Mesothelial cell of epicardium (in vitro differentiated cells): Measurements from ENCODE around the gene TAGLN2. TPM values are rescaled to one million over a fixed set of nuclear protein-coding genes. Genes with fewer than 3 reads are reported as not detected.

ENCODE experiments used
- DNase-seq, 2 experiments: peaks; one replicate each; pipeline ENCODE4 v3.0.0; 2021; ENCODE audit warnings: low spot score in 2 of 2; ENCODE audit not compliant: unreplicated experiment in 2 of 2
- H3K27ac Mint-ChIP-seq: 2 replicates; pipeline ENCODE4 v1.8.0; 2021; ENCODE audit warnings: mixed read lengths
- H3K27me3 Mint-ChIP-seq: 2 replicates; pipeline ENCODE4 v1.8.0; 2021; ENCODE audit warnings: low read depth, mixed read lengths
- H3K36me3 Mint-ChIP-seq: 2 replicates; pipeline ENCODE4 v1.8.0; 2021; ENCODE audit warnings: mixed read lengths
- H3K4me1 Mint-ChIP-seq: 2 replicates; pipeline ENCODE4 v1.8.0; 2021; ENCODE audit warnings: mixed read lengths
- H3K4me3 Mint-ChIP-seq: 2 replicates; pipeline ENCODE4 v1.8.0; 2021; ENCODE audit warnings: mild to moderate bottlenecking, moderate library complexity, mixed read lengths
- H3K9me3 Mint-ChIP-seq: 2 replicates; pipeline ENCODE4 v1.8.0; 2021; ENCODE audit warnings: mixed read lengths
- total RNA-seq: library from RNA; stranded (reverse); gene quantifications from 3 replicates; pipeline ENCODE4 v1.2.1, GENCODE V29; 2021
- TF ChIP-seq, protein P1 (sequence below): fragments of 200-600 bp; sonication (generic); IDR thresholded peaks from one replicate; pipeline ENCODE4 v1.5.0; 2021; ENCODE audit warnings: antibody characterized with exemption; ENCODE audit not compliant: unreplicated experiment

TAGLN2 gene
- total RNA-seq, 1 donor from 2014 or later, result 41.6 TPM

DNA sequence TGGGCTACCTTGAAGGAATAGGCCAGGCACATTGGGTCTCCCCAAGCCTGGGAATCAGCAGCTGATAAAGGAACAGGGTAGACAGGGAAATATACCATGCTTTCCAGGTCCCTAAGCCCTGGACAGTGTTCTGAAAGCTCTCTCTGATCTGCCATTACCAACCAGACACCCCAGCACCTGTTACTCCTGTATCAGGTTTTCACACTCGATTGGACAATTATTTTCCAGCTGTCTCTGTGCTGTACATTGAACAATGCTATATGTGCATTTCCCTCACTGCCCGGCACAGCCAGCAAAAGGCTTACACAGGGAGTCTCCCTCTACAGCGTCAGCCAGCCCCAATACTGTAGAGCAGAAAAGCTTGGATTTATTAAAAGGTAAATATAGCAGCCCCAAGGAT, 30.0 kb downstream of the TAGLN2 start:
- Mint-ChIP-seq H3K27me3 (peaks cover 2% of the 10 kb centered on the region), H3K36me3 (no peaks in the 10 kb centered on the region), H3K4me3 (no peak overlapping the region), H3K4me1 (peaks cover 19% of the 10 kb centered on the region), H3K9me3 (no peaks in the 10 kb centered on the region), H3K27ac (no peak overlapping the region)
- DNase-seq, result no peak
- TF ChIP-seq, protein P1, sequence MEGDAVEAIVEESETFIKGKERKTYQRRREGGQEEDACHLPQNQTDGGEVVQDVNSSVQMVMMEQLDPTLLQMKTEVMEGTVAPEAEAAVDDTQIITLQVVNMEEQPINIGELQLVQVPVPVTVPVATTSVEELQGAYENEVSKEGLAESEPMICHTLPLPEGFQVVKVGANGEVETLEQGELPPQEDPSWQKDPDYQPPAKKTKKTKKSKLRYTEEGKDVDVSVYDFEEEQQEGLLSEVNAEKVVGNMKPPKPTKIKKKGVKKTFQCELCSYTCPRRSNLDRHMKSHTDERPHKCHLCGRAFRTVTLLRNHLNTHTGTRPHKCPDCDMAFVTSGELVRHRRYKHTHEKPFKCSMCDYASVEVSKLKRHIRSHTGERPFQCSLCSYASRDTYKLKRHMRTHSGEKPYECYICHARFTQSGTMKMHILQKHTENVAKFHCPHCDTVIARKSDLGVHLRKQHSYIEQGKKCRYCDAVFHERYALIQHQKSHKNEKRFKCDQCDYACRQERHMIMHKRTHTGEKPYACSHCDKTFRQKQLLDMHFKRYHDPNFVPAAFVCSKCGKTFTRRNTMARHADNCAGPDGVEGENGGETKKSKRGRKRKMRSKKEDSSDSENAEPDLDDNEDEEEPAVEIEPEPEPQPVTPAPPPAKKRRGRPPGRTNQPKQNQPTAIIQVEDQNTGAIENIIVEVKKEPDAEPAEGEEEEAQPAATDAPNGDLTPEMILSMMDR, result no peak

DNA sequence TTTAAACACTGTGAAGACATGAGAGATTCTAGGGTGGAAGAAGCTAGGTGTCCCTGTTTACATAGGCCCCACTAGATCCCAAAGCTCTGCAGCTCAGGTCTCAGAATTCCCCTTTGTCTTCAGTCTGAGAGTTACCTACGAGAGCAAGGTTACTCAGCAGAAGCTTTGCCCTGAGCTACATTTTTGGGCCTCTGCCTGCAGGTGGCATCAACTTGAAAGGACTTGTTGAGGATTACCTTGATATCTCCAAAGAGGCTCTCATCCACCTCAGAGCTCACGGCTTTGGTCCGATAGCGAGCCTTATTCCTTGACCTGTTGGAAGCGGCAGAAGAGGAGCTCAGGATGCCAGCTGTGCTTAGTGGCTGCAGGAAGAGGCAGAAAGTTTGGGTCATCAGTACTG, 32.4 kb downstream of the TAGLN2 start:
- TF ChIP-seq, protein P1, result no peak
- no peaks in the 10 kb centered on the region for H3K36me3 Mint-ChIP-seq
- DNase-seq, result no peak
- no peaks in the 10 kb centered on the region for H3K9me3 Mint-ChIP-seq
- H3K4me3 Mint-ChIP-seq, result no peak overlapping the region
- H3K27me3 Mint-ChIP-seq, result no peaks in the 10 kb centered on the region
- peaks cover 16% of the 10 kb centered on the region for H3K4me1 Mint-ChIP-seq
- no peak overlapping the region for H3K27ac Mint-ChIP-seq

DNA sequence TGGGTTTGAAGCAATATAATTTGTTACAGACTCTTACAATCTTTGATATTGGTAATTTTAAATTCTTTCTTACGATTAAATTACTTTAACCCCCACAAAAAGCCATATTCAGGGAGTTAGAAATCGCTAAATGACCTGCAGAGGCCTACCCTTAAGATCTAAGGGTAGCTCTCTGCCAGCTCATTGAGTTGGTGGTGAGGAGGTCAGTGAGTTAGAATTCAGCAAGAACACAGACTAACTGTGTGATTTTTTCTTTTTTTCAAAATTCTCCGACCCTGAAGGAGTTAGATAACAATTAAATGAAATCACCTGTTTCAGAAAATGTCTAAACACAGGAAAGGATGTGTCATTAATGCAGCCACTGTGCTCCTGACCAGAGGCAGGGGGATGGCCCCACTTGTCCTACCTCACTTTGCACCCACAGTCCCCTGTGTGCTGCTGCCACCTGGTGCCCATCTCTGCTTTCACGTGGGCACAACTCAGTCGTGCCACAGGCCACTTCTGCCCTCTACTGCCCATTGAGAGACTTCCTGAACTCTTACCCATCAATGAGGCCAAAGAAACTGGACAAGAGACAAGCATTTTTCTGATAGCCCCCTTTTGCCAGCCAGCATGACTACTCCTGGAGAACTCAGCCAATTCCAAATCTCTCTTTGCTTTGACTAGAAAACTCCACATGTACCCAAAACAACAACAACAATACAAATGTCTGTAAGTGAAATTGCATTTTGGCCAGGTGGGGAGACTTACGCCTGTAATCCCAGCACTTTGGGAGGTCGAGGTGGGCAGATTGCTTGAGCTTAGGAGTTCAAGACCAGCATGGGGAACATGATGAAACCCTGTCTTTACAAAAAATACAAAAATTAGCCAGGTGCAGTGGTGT, 33.8 kb downstream of the TAGLN2 start:
- Mint-ChIP-seq H3K27ac (no peak overlapping the region), H3K4me1 (peaks cover 12% of the 10 kb centered on the region), H3K36me3 (no peaks in the 10 kb centered on the region), H3K4me3 (no peak overlapping the region), H3K27me3 (no peaks in the 10 kb centered on the region), H3K9me3 (no peaks in the 10 kb centered on the region)
- TF ChIP-seq, protein P1, result peak; percentile 50
- DNase-seq, result peak; percentile 46 to 76

DNA sequence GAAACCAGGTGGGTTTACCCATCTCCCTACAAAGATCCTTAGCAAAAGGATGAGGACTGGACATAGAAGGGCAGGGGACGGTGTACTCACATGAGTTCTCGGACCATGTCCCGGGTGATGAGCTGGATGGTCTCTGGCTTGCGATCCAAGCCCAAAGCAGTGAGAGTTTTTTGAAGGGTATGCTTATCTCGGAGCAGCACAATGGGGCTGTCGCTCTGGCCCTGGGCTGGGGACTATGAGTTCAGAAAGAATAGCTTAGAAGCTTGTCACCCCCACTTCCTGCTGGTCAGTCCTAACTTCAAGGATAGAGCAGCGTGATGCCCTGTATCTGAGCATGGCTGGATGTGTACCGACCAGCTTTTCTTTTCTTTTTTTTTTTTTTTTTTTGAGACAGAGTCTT, 34.9 kb downstream of the TAGLN2 start:
- H3K27me3 Mint-ChIP-seq, result no peaks in the 10 kb centered on the region
- no peaks in the 10 kb centered on the region for H3K36me3 Mint-ChIP-seq
- TF ChIP-seq, protein P1, result no peak
- peaks cover 6% of the 10 kb centered on the region for H3K4me1 Mint-ChIP-seq
- no peak overlapping the region for H3K27ac Mint-ChIP-seq
- H3K9me3 Mint-ChIP-seq, result no peaks in the 10 kb centered on the region
- H3K4me3 Mint-ChIP-seq, result no peak overlapping the region
- no peak for DNase-seq

DNA sequence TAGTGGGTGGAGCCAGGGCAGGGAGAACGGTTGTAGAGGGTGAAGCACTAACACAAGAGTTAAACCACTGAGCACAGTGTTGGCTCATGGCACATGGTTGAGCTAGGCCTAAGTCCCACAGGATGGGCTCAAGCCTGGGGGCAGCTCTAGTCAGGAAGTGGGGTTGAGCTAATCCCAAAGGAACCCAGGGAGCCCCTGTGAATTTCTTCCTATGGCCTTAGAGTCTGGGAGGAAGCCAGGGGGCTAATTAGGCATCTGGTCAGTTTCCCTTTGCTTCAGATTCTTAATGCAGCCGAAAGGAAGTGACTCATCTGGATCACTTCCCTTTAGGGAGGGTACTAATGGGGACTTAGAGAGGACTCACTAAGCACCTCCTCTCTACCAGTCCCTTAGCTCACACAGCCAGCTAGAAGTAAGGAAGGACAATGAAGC, 35.5 kb downstream of the TAGLN2 start:
- Mint-ChIP-seq H3K9me3 (no peaks in the 10 kb centered on the region), H3K4me1 (peaks cover 6% of the 10 kb centered on the region), H3K4me3 (no peak overlapping the region), H3K27ac (no peak overlapping the region), H3K27me3 (no peaks in the 10 kb centered on the region), H3K36me3 (no peaks in the 10 kb centered on the region)
- no peak for DNase-seq
- TF ChIP-seq, protein P1, result no peak
